Suprapubic skin (tissue), 4 donors: ENCODE data around the gene CCDC50. TPM values are rescaled to one million over a fixed set of nuclear protein-coding genes. Genes with fewer than 3 reads are reported as not detected.

Experiments used
- DNase-seq, 2 donors: peaks; one replicate each; pipeline ENCODE4 v3.0.0-alpha.2; 2019; ENCODE audit warnings: low spot score in 2 of 2
- H3K27ac ChIP-seq: fragments of 200-600 bp; sonication (generic); one replicate; pipeline ENCODE4 v1.5.1; 2019
- H3K27me3 ChIP-seq: fragments of 200-600 bp; sonication (generic); one replicate; pipeline ENCODE4 v1.5.1; 2019
- H3K36me3 ChIP-seq: fragments of 200-600 bp; sonication (generic); one replicate; pipeline ENCODE4 v1.5.1; 2019
- H3K4me1 ChIP-seq: fragments of 200-600 bp; sonication (generic); one replicate; pipeline ENCODE4 v1.5.1; 2019
- H3K4me3 ChIP-seq: fragments of 200-600 bp; sonication (generic); one replicate; pipeline ENCODE4 v1.5.1; 2019; ENCODE audit warnings: mild to moderate bottlenecking
- H3K9me3 ChIP-seq: fragments of 200-600 bp; sonication (generic); one replicate; pipeline ENCODE4 v1.5.1; 2019
- CTCF ChIP-seq, 2 donors: fragments of 200-600 bp in 1 of 2; fragments of 450-650 bp in 1 of 2; sonication (generic) in 1 of 2; IDR thresholded peaks; one replicate each; pipeline ENCODE4 v1.5.1; 2016 to 2019; ENCODE audit warnings: antibody characterized with exemption in 2 of 2, mild to moderate bottlenecking in 1 of 2, moderate library complexity in 1 of 2
- EP300 ChIP-seq: sonication (generic); formaldehyde crosslinking; IDR thresholded peaks from one replicate; pipeline ENCODE4 v1.6.1; 2017; ENCODE audit warnings: antibody characterized with exemption
- POLR2A ChIP-seq, 2 donors: fragments of 450-650 bp; IDR thresholded peaks; one replicate each; pipeline ENCODE4 v1.6.1; 2017; ENCODE audit warnings: antibody characterized with exemption in 2 of 2, mild to moderate bottlenecking in 2 of 2, moderate library complexity in 2 of 2
- POLR2AphosphoS5 ChIP-seq, 3 donors: sonication (generic); formaldehyde crosslinking; IDR thresholded peaks; one replicate each; pipeline ENCODE4 v1.6.1; 2017; ENCODE audit warnings: antibody characterized with exemption in 3 of 3
- WGBS: methylation state at CpG from one replicate; pipeline ENCODE4 v1.1.5; 2018; 5-methylcytosine and 5-hydroxymethylcytosine counted together
- total RNA-seq, 4 donors: library from RNA; depleted of rRNA; stranded (reverse); fragments of >200 nt; gene quantifications; one replicate each; pipeline ENCODE4 v1.1.0, GENCODE V29; 2016

Gene CCDC50
- total RNA-seq, 4 donors from 2014 or later = 34.9 to 67.7 (median 42.4) TPM

GRCh38 chr3:191401775-191402357, 72.7 kb downstream of the CCDC50 start:
- Histone ChIP-seq H3K9me3 (no peaks in the 10 kb centered on the region), H3K4me3 (no peak overlapping the region), H3K36me3 (no peaks in the 10 kb centered on the region), H3K27me3 (no peaks in the 10 kb centered on the region), H3K27ac (no peak overlapping the region), H3K4me1 (no peaks in the 10 kb centered on the region)
- 88% methylated on average over 12 of the region's 12 CpGs for WGBS
- no peak for DNase-seq
- no peak for TF ChIP-seq CTCF (IDR thresholded peaks at IDR 0.05)
- TF ChIP-seq POLR2A (IDR thresholded peaks at IDR 0.05) = no peak
- TF ChIP-seq POLR2AphosphoS5 (IDR thresholded peaks at IDR 0.05) = no peak
- no peak for TF ChIP-seq EP300

GRCh38 chr3:191409791-191410359, 80.7 kb downstream of the CCDC50 start:
- no peak overlapping the region for H3K27ac ChIP-seq
- no peaks in the 10 kb centered on the region for H3K36me3 ChIP-seq
- WGBS = 94% methylated on average over 3 of the region's 3 CpGs
- no peaks in the 10 kb centered on the region for H3K4me1 ChIP-seq
- H3K9me3 ChIP-seq = peaks cover 3% of the 10 kb centered on the region
- DNase-seq = no peak
- no peak for TF ChIP-seq POLR2AphosphoS5 (IDR thresholded peaks at IDR 0.05)
- TF ChIP-seq CTCF (IDR thresholded peaks at IDR 0.05) = no peak
- no peak for TF ChIP-seq POLR2A (IDR thresholded peaks at IDR 0.05)
- no peak for TF ChIP-seq EP300
- H3K27me3 ChIP-seq = no peaks in the 10 kb centered on the region
- H3K4me3 ChIP-seq = no peak overlapping the region

- Histone ChIP-seq H3K27me3 (no peaks in the 10 kb centered on the region), H3K36me3 (no peaks in the 10 kb centered on the region), H3K4me3 (no peak overlapping the region), H3K27ac (no peak overlapping the region), H3K9me3 (peaks cover 3% of the 10 kb centered on the region), H3K4me1 (no peaks in the 10 kb centered on the region)
- 33% methylated on average over 1 of the region's 1 CpG for WGBS
- TF ChIP-seq POLR2AphosphoS5 (IDR thresholded peaks at IDR 0.05) (no peak), CTCF (IDR thresholded peaks at IDR 0.05) (no peak), POLR2A (IDR thresholded peaks at IDR 0.05) (no peak), EP300 (no peak)
- no peak for DNase-seq
These were observed 83.6 kb downstream of the CCDC50 start for GRCh38 chr3:191412759-191413158.

GRCh38 chr3:191414286-191414685, 85.1 kb downstream of the CCDC50 start:
- Histone ChIP-seq H3K9me3 (peaks cover 3% of the 10 kb centered on the region), H3K27ac (no peak overlapping the region), H3K4me3 (no peak overlapping the region), H3K36me3 (no peaks in the 10 kb centered on the region), H3K4me1 (no peaks in the 10 kb centered on the region), H3K27me3 (no peaks in the 10 kb centered on the region)
- TF ChIP-seq POLR2A (IDR thresholded peaks at IDR 0.05) (no peak), CTCF (IDR thresholded peaks at IDR 0.05) (no peak), EP300 (no peak), POLR2AphosphoS5 (IDR thresholded peaks at IDR 0.05) (no peak)
- 28% methylated on average over 2 of the region's 2 CpGs for WGBS
- DNase-seq = no peak

- no peak for TF ChIP-seq CTCF (IDR thresholded peaks at IDR 0.05)
- TF ChIP-seq POLR2AphosphoS5 (IDR thresholded peaks at IDR 0.05) = no peak
- no peak for TF ChIP-seq POLR2A (IDR thresholded peaks at IDR 0.05)
- no peak for TF ChIP-seq EP300
- H3K27ac ChIP-seq = no peak overlapping the region
- H3K27me3 ChIP-seq = no peaks in the 10 kb centered on the region
- no peaks in the 10 kb centered on the region for H3K9me3 ChIP-seq
- WGBS = 90% methylated on average over 1 of the region's 1 CpG
- H3K36me3 ChIP-seq = no peaks in the 10 kb centered on the region
- no peak for DNase-seq
- H3K4me1 ChIP-seq = no peaks in the 10 kb centered on the region
- H3K4me3 ChIP-seq = no peak overlapping the region
These were observed 85.5 kb downstream of the CCDC50 start for GRCh38 chr3:191414732-191415131.
